H1 (cell line): ENCODE data around the gene GPR161. TPM values are rescaled to one million over a fixed set of nuclear protein-coding genes. Genes with fewer than 3 reads are reported as not detected.

ENCODE experiments used
- CTCF ChIA-PET: fragments of 300-600 bp; sonication (Branson Sonifier 250); formaldehyde crosslinking; loops from one replicate; lab custom pipeline; 2021; ENCODE audit not compliant: partially characterized antibody; lab: Charles Lee
- POLR2A ChIA-PET: fragments of 300-600 bp; sonication (Branson Sonifier 250); formaldehyde crosslinking; loops from one replicate; lab custom pipeline; 2021; ENCODE audit warnings: inconsistent platforms; ENCODE audit not compliant: partially characterized antibody; lab: Charles Lee
- DNase-seq, 2 experiments: peaks; one replicate each; pipeline versions ENCODE4 v3.0.0 to v3.0.0-alpha.2; 2010 to 2022; ENCODE audit warnings: low spot score in 2 of 2, low read depth in 1 of 2, mixed read lengths in 1 of 2
- FAIRE-seq: peaks from 2 replicates; lab custom pipeline; 2011; peaks lifted over from hg19 to GRCh38; lab: Jason Lieb, UNC
- H2AFZ ChIP-seq: 2 replicates; pipeline ENCODE4 v1.8.1; 2012; ENCODE audit warnings: low read length, inconsistent platforms
- H2AK5ac ChIP-seq: 2 replicates; pipeline ENCODE4 v1.6.1; 2013; ENCODE audit warnings: low read depth, low read length
- H2BK120ac ChIP-seq: replicated peaks from 2 replicates; pipeline ENCODE3; 2013; ENCODE audit warnings: low read depth, low read length, inconsistent platforms
- H2BK12ac ChIP-seq: 2 replicates; pipeline ENCODE4 v1.6.1; 2013; ENCODE audit warnings: low read depth, low read length
- H2BK15ac ChIP-seq: 2 replicates; pipeline ENCODE4 v1.6.1; 2013; ENCODE audit warnings: low read length
- H2BK20ac ChIP-seq: 2 replicates; pipeline ENCODE4 v1.6.1; 2013; ENCODE audit warnings: low read length
- H2BK5ac ChIP-seq: 2 replicates; pipeline ENCODE4 v1.6.1; 2013; ENCODE audit warnings: low read depth, low read length
- H3K14ac ChIP-seq: 2 replicates; pipeline ENCODE4 v1.6.1; 2013; ENCODE audit warnings: inconsistent platforms; ENCODE audit not compliant: insufficient read length
- H3K18ac ChIP-seq: 2 replicates; pipeline ENCODE4 v1.6.1; 2013; ENCODE audit warnings: low read length; ENCODE audit errors: extremely low read depth
- H3K23ac ChIP-seq: 2 replicates; pipeline ENCODE4 v1.6.1; 2013; ENCODE audit warnings: inconsistent platforms; ENCODE audit not compliant: insufficient read length
- H3K23me2 ChIP-seq: 2 replicates; pipeline ENCODE4 v1.6.1; 2013; ENCODE audit warnings: low read depth, low read length
- H3K27ac ChIP-seq: 2 replicates; pipeline ENCODE4 v1.6.1; 2011; ENCODE audit warnings: low read depth, low read length, inconsistent platforms
- H3K27me3 ChIP-seq, 4 experiments: replicated peaks in 1 of 4; 1 replicate in 1 of 4; 2 replicates in 3 of 4; pipeline versions ENCODE4 v1.6.1 to v1.8.1; 2011 to 2013; ENCODE audit warnings: low read length in 3 of 4, mild to moderate bottlenecking in 3 of 4, inconsistent platforms in 2 of 4, mixed read lengths in 2 of 4, moderate library complexity in 1 of 4; ENCODE audit not compliant: control insufficient read depth in 3 of 4, insufficient read depth in 3 of 4; ENCODE audit errors: extremely low read depth in 1 of 4
- H3K36me3 ChIP-seq, 4 experiments: 2 replicates each; pipeline versions ENCODE4 v1.6.1 to v1.8.1; 2011 to 2013; ENCODE audit warnings: mild to moderate bottlenecking in 4 of 4, low read length in 3 of 4, moderate library complexity in 2 of 4, control low read depth in 1 of 4, inconsistent platforms in 1 of 4; ENCODE audit not compliant: insufficient read depth in 4 of 4, control insufficient read depth in 2 of 4
- H3K4ac ChIP-seq: replicated peaks from 2 replicates; pipeline ENCODE3; 2013; ENCODE audit warnings: low read length, low read depth, mixed read lengths, inconsistent platforms; ENCODE audit not compliant: insufficient read length
- H3K4me1 ChIP-seq, 4 experiments: replicated peaks in 1 of 4; 1 replicate in 1 of 4; 2 replicates in 3 of 4; pipeline versions ENCODE4 v1.6.1 to v1.8.1; 2011 to 2013; ENCODE audit warnings: low read length in 3 of 4, inconsistent platforms in 2 of 4, mixed read lengths in 1 of 4; ENCODE audit not compliant: insufficient read depth in 4 of 4, control insufficient read depth in 3 of 4
- H3K4me2 ChIP-seq, 2 experiments: 2 replicates each; pipeline versions ENCODE4 v1.6.1 to v1.8.1; 2011 to 2013; ENCODE audit warnings: low read depth in 2 of 2, low read length in 2 of 2, control low read depth in 1 of 2, inconsistent platforms in 1 of 2, mild to moderate bottlenecking in 1 of 2; ENCODE audit not compliant: insufficient read depth in 1 of 2
- H3K4me3 ChIP-seq, 4 experiments: fragments of 200-600, 300-600 bp in 1 of 4; sonication (generic), shearing (Covaris generic), sonication (Bioruptor Twin) in 1 of 4; 2 replicates each; pipeline versions ENCODE4 v1.5.1 to v1.8.1; 2011 to 2016; ENCODE audit warnings: low read length in 4 of 4, low read depth in 3 of 4, control low read depth in 2 of 4, inconsistent platforms in 2 of 4, mild to moderate bottlenecking in 2 of 4, mixed read lengths in 1 of 4, moderate library complexity in 1 of 4; ENCODE audit not compliant: insufficient read depth in 2 of 4; ENCODE audit errors: extremely low read depth in 1 of 4
- H3K56ac ChIP-seq: replicated peaks from 2 replicates; pipeline ENCODE3; 2013; ENCODE audit warnings: low read depth, mild to moderate bottlenecking, mixed read lengths, low read length, inconsistent platforms; ENCODE audit not compliant: insufficient read length
- H3K79me1 ChIP-seq: 2 replicates; pipeline ENCODE4 v1.6.1; 2013; ENCODE audit warnings: low read depth, low read length, control low read depth
- H3K79me2 ChIP-seq, 2 experiments: 2 replicates each; pipeline versions ENCODE4 v1.6.1 to v1.8.1; 2012 to 2013; ENCODE audit warnings: low read length in 2 of 2, mild to moderate bottlenecking in 2 of 2, inconsistent platforms in 1 of 2; ENCODE audit not compliant: insufficient read depth in 2 of 2, control insufficient read depth in 1 of 2
- H3K9ac ChIP-seq, 4 experiments: replicated peaks in 1 of 4; 1 replicate in 1 of 4; 2 replicates in 3 of 4; pipeline versions ENCODE4 v1.6.1 to v1.8.1; 2011 to 2013; ENCODE audit warnings: low read depth in 3 of 4, low read length in 3 of 4, control low read depth in 2 of 4, mild to moderate bottlenecking in 2 of 4, moderate library complexity in 2 of 4, inconsistent platforms in 1 of 4; ENCODE audit errors: extremely low read depth in 1 of 4
- H3K9me3 ChIP-seq, 2 experiments: 2 replicates each; pipeline versions ENCODE4 v1.6.1 to v1.8.1; 2012 to 2013; ENCODE audit warnings: mild to moderate bottlenecking in 2 of 2, moderate library complexity in 2 of 2, control low read depth in 1 of 2, inconsistent platforms in 1 of 2, low read depth in 1 of 2, low read length in 1 of 2, mixed read lengths in 1 of 2; ENCODE audit not compliant: insufficient read depth in 2 of 2
- H4K20me1 ChIP-seq, 2 experiments: replicated peaks in 1 of 2; 2 replicates each; pipeline versions ENCODE3 to v1.8.1; 2011 to 2013; ENCODE audit warnings: inconsistent platforms in 2 of 2, low read length in 2 of 2, mild to moderate bottlenecking in 1 of 2; ENCODE audit not compliant: insufficient read depth in 2 of 2, control insufficient read depth in 1 of 2
- H4K5ac ChIP-seq: 2 replicates; pipeline ENCODE4 v1.6.1; 2013; ENCODE audit warnings: low read length, low read depth, mixed read lengths, inconsistent platforms; ENCODE audit not compliant: insufficient read length
- H4K8ac ChIP-seq: 2 replicates; pipeline ENCODE4 v1.8.0; 2013; ENCODE audit warnings: mild to moderate bottlenecking, moderate library complexity, low read length, inconsistent platforms; ENCODE audit not compliant: insufficient read depth; ENCODE audit errors: extremely low read depth
- H4K91ac ChIP-seq: replicated peaks from 2 replicates; pipeline ENCODE3; 2013; ENCODE audit warnings: low read length, mixed read lengths, inconsistent platforms; ENCODE audit not compliant: insufficient read length
- CEBPB ChIP-seq: IDR thresholded peaks from 2 replicates; pipeline ENCODE4 v1.6.1; 2012; ENCODE audit warnings: low read depth, low read length
- CTCF ChIP-seq, 3 experiments: IDR thresholded peaks; 1 replicate in 2 of 3; 2 replicates in 1 of 3; pipeline versions ENCODE4 v1.5.1 to v1.6.1; 2011; ENCODE audit warnings: low read length in 3 of 3, mild to moderate bottlenecking in 3 of 3, inconsistent platforms in 2 of 3, low read depth in 1 of 3, moderate library complexity in 1 of 3; ENCODE audit not compliant: insufficient read depth in 1 of 3; ENCODE audit errors: control extremely low read depth in 1 of 3
- E2F6 ChIP-seq: IDR thresholded peaks from 2 replicates; pipeline ENCODE4 v1.6.1; 2012; ENCODE audit warnings: inconsistent platforms
- GABPA ChIP-seq: IDR thresholded peaks from 2 replicates; pipeline ENCODE4 v1.6.1; 2011; ENCODE audit warnings: mild to moderate bottlenecking, low read length, moderate library complexity, borderline replicate concordance; ENCODE audit not compliant: insufficient read depth
- KDM5A ChIP-seq: fragments of 200-600 bp; IDR thresholded peaks from 2 replicates; pipeline ENCODE4 v1.7.1; 2012; ENCODE audit warnings: mild to moderate bottlenecking, low read length, inconsistent platforms, mixed read lengths
- PHF8 ChIP-seq: fragments of 200-600 bp; sonication (generic); conservative IDR thresholded peaks from 2 replicates; pipeline ENCODE4 v1.7.1; 2012; ENCODE audit warnings: low read depth, mild to moderate bottlenecking, inconsistent platforms, low read length, moderate library complexity
- POLR2A ChIP-seq, 2 experiments: IDR thresholded peaks; 1 replicate in 1 of 2; 2 replicates in 1 of 2; pipeline ENCODE4 v1.6.1; 2011; ENCODE audit warnings: low read depth in 2 of 2, low read length in 2 of 2, mild to moderate bottlenecking in 2 of 2; ENCODE audit errors: control extremely low read depth in 1 of 2
- RNF2 ChIP-seq: fragments of 200-900, 300-1000 bp; sonication (generic); IDR thresholded peaks from 2 replicates; pipeline ENCODE4 v1.7.1; 2016; ENCODE audit warnings: borderline replicate concordance, low read depth, mild to moderate bottlenecking, antibody characterized with exemption, low read length; ENCODE audit not compliant: poor library complexity, severe bottlenecking; ENCODE audit errors: missing control alignments
- SIN3A ChIP-seq, 2 experiments: IDR thresholded peaks in 1 of 2; conservative IDR thresholded peaks in 1 of 2; 2 replicates each; pipeline ENCODE4 v1.6.1; 2011 to 2012; ENCODE audit warnings: low read length in 2 of 2, improper control_type of control experiment in 1 of 2, low read depth in 1 of 2, mild to moderate bottlenecking in 1 of 2
- WGBS, 2 experiments: shearing (Covaris generic) in 1 of 2; methylation state at CpG; one replicate each; pipeline versions ENCODE4 v1.1.6 to v1.1.7; 2013 to 2015; ENCODE audit warnings: low lambda C conversion rate in 2 of 2, mixed read lengths in 2 of 2, inconsistent platforms in 1 of 2, low coverage in 1 of 2, missing lambda C conversion rate in 1 of 2; ENCODE audit not compliant: insufficient replicate concordance in 2 of 2, insufficient coverage in 1 of 2, insufficient read length in 1 of 2; ENCODE audit errors: extremely low coverage in 1 of 2, missing lambda C conversion rate in 1 of 2; 5-methylcytosine and 5-hydroxymethylcytosine counted together
- polyA plus RNA-seq, 7 experiments: library from polyadenylated mRNA; depleted of rRNA in 3 of 7; stranded (reverse) in 5 of 7; unstranded in 2 of 7; fragments of >200 nt in 5 of 7; fragments of 200-250 nt in 2 of 7; gene quantifications; 1 replicate in 5 of 7; 2 replicates in 1 of 7; 4 replicates in 1 of 7; pipeline versions ENCODE4 v1.2.1 to v1.2.3, GENCODE V29; 2011 to 2013; ENCODE audit warnings: missing spikeins in 2 of 7, mixed read lengths in 2 of 7
- total RNA-seq: library from RNA; stranded (reverse); fragmentation: NEBNext Ultra II Directional; extraction: Animal tissue kit (Norgen Biotek cat#: 25700); gene quantifications from 2 replicates; pipeline ENCODE4 v1.2.1, GENCODE V29; 2021

Gene GPR161
- total and polyA plus RNA-seq, 2 of the 8 experiments (the other 6 are each of a cell fraction or from before 2014, with no cell fraction given), result 13.7 to 16.8 TPM

GRCh38 chr1:168089326-168089978 is 47.3 kb downstream of the GPR161 start:
- ChIA-PET POLR2A (interaction anchor here (0.6 to 1.8 kb wide), 2 partner anchors 9 to 20 kb away, joined by 3 read pairs; no protein-coding TSS in a partner anchor), CTCF (no interaction called here)
- no peak overlapping the region for H3K4me3 ChIP-seq
- H3K9ac ChIP-seq, result no peak overlapping the region
- H3K79me1 ChIP-seq, result no peaks in the 10 kb centered on the region
- H3K9me3 ChIP-seq, result no peaks in the 10 kb centered on the region
- FAIRE-seq (no peak), DNase-seq (no peak)
- no peak overlapping the region for H4K91ac ChIP-seq
- H3K23ac ChIP-seq, result no peak overlapping the region
- no peaks in the 10 kb centered on the region for H3K23me2 ChIP-seq
- no peak overlapping the region for H4K5ac ChIP-seq
- no peak overlapping the region for H2BK12ac ChIP-seq
- H3K27ac ChIP-seq, result no peak overlapping the region
- H3K4me1 ChIP-seq, result peaks cover 0 to 3% (median 0%) of the 10 kb centered on the region in 4 experiments; a peak in 1 of 7 replicates
- H2BK15ac ChIP-seq, result no peak overlapping the region
- peaks cover 0 to 2% (median 0%) of the 10 kb centered on the region in 4 experiments; a peak in 1 of 8 replicates for H3K36me3 ChIP-seq
- H3K4ac ChIP-seq, result no peak overlapping the region
- H2AFZ ChIP-seq, result no peak overlapping the region
- WGBS, 2 experiments, result 88% methylated on average over 13 of the region's 13 CpGs; no CpG with 5 or more reads in 1 of the 2 experiments
- no peak overlapping the region for H2BK5ac ChIP-seq
- no peak overlapping the region for H2AK5ac ChIP-seq
- no peak overlapping the region for H3K4me2 ChIP-seq
- no peaks in the 10 kb centered on the region for H3K79me2 ChIP-seq
- no peak overlapping the region for H3K56ac ChIP-seq
- no peak overlapping the region for H3K18ac ChIP-seq
- no peak overlapping the region for H2BK120ac ChIP-seq
- no peak overlapping the region for H4K8ac ChIP-seq
- no peak overlapping the region for H2BK20ac ChIP-seq
- no peak overlapping the region for H3K14ac ChIP-seq
- H3K27me3 ChIP-seq, result no peaks in the 10 kb centered on the region
- H4K20me1 ChIP-seq, result peaks cover 0 to 3% of the 10 kb centered on the region in 2 experiments
- TF ChIP-seq PHF8 (no peak), CEBPB (no peak), GABPA (no peak), CTCF (IDR thresholded peaks at IDR 0.05; ENCODE audit: control extremely low read depth in 1 of 3, insufficient read depth in 1 of 3, low read depth in 1 of 3, low read length in 3 of 3) (no peak), E2F6 (no peak), KDM5A (no peak), POLR2A (IDR thresholded peaks at IDR 0.05; ENCODE audit: control extremely low read depth in 1 of 2, low read depth in 2 of 2, low read length in 2 of 2) (no peak), RNF2 (no peak), SIN3A (conservative IDR thresholded peaks at IDR 0.05 in 1 of 2, IDR thresholded peaks at IDR 0.05 in 1 of 2; ENCODE audit: low read depth in 1 of 2, low read length in 2 of 2) (no peak)
